ENCODE measurements around the gene GSTT2.
A peak's percentile ranks its signal among the peaks of the same experiment; 100 is the strongest.

Gene GSTT2

DNA sequence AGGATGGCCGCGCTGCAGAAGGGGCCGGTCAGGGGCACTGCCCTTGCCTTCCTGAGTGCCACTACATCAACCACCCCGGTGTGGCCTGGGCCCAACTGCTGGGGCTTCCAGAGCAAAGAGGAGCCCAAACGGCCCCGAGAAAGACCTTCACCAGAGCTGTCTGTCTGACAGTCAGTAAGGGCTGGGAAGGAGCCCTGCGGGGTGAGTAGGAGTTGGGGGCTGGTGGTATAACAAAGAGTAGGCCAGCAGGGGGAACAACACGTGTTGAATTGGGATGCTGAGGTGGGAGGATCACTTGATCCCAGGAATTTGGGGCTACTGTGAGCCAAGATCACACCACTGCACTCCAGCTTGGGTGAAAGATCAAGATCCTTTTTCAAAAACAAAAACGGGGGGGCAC lies 21.4 kb downstream of the GSTT2 start:
- no peak overlapping the region for H3K4me3 ChIP-seq (ENCODE audit: severe bottlenecking)
- ATAC-seq (ENCODE audit: low read depth), result no peak
- no peak for TF ChIP-seq CTCF (IDR thresholded peaks at IDR 0.05; ENCODE audit: poor library complexity, severe bottlenecking)
- DNase-seq (ENCODE audit: low spot score), result no peak
- H3K27ac ChIP-seq (ENCODE audit: poor library complexity, severe bottlenecking), result no peak overlapping the region
- H3K9me3 ChIP-seq (ENCODE audit: severe bottlenecking), result no peaks in the 10 kb centered on the region
- H3K4me1 ChIP-seq (ENCODE audit: insufficient read depth, poor library complexity, severe bottlenecking), result no peaks in the 10 kb centered on the region
- H3K36me3 ChIP-seq (ENCODE audit: low read depth), result no peaks in the 10 kb centered on the region
- no peaks in the 10 kb centered on the region for H3K27me3 ChIP-seq (ENCODE audit: insufficient read depth, poor library complexity, severe bottlenecking)

- no peak overlapping the region for H3K4me3 ChIP-seq (ENCODE audit: severe bottlenecking)
- no peaks in the 10 kb centered on the region for H3K9me3 ChIP-seq (ENCODE audit: severe bottlenecking)
- no peaks in the 10 kb centered on the region for H3K36me3 ChIP-seq (ENCODE audit: low read depth)
- H3K27ac ChIP-seq (ENCODE audit: poor library complexity, severe bottlenecking), result no peak overlapping the region
- no peak for TF ChIP-seq CTCF (IDR thresholded peaks at IDR 0.05; ENCODE audit: poor library complexity, severe bottlenecking)
- no peaks in the 10 kb centered on the region for H3K4me1 ChIP-seq (ENCODE audit: insufficient read depth, poor library complexity, severe bottlenecking)
- H3K27me3 ChIP-seq (ENCODE audit: insufficient read depth, poor library complexity, severe bottlenecking), result no peaks in the 10 kb centered on the region
- DNase-seq (ENCODE audit: low spot score) (no peak), ATAC-seq (ENCODE audit: low read depth) (no peak)
Observed at GRCh38 chr22:24002272-24002671, 22.3 kb downstream of the GSTT2 start.

- Histone ChIP-seq H3K9me3 (ENCODE audit: severe bottlenecking) (no peaks in the 10 kb centered on the region), H3K27me3 (ENCODE audit: insufficient read depth, poor library complexity, severe bottlenecking) (no peaks in the 10 kb centered on the region), H3K4me3 (ENCODE audit: severe bottlenecking) (no peak overlapping the region), H3K27ac (ENCODE audit: poor library complexity, severe bottlenecking) (no peak overlapping the region), H3K36me3 (ENCODE audit: low read depth) (no peaks in the 10 kb centered on the region), H3K4me1 (ENCODE audit: insufficient read depth, poor library complexity, severe bottlenecking) (no peaks in the 10 kb centered on the region)
- DNase-seq (ENCODE audit: low spot score), result no peak
- no peak for TF ChIP-seq CTCF (IDR thresholded peaks at IDR 0.05; ENCODE audit: poor library complexity, severe bottlenecking)
- peak; percentile 44; the same call in 2 of the 3 replicates for ATAC-seq (ENCODE audit: low read depth)
Observed at GRCh38 chr22:24002851-24003250, 22.9 kb downstream of the GSTT2 start.

DNA sequence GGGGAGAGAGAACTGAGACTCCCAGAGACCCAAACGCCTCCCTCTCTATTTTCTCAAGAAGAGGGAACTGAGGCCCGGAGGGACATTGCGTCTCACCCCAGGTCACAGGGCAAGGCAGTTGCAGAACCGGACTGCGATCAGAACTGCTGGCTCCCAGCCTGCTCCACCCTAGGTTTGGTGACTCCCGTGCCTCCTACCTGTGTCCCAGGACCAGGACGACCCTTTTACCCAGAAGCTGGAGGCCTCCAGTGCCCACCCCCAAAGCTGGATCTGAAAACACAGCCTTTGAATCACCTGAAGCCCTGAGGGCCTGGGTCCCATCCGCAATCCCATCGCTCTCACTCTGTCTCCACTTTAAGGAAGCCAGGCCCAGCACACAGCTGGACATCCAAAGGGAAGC lies 24.0 kb downstream of the GSTT2 start:
- Histone ChIP-seq H3K36me3 (ENCODE audit: low read depth) (no peaks in the 10 kb centered on the region), H3K4me3 (ENCODE audit: severe bottlenecking) (no peak overlapping the region), H3K27me3 (ENCODE audit: insufficient read depth, poor library complexity, severe bottlenecking) (no peaks in the 10 kb centered on the region), H3K4me1 (ENCODE audit: insufficient read depth, poor library complexity, severe bottlenecking) (no peaks in the 10 kb centered on the region), H3K9me3 (ENCODE audit: severe bottlenecking) (no peaks in the 10 kb centered on the region), H3K27ac (ENCODE audit: poor library complexity, severe bottlenecking) (no peak overlapping the region)
- no peak for TF ChIP-seq CTCF (IDR thresholded peaks at IDR 0.05; ENCODE audit: poor library complexity, severe bottlenecking)
- DNase-seq (ENCODE audit: low spot score), result no peak
- no peak for ATAC-seq (ENCODE audit: low read depth)

DNA sequence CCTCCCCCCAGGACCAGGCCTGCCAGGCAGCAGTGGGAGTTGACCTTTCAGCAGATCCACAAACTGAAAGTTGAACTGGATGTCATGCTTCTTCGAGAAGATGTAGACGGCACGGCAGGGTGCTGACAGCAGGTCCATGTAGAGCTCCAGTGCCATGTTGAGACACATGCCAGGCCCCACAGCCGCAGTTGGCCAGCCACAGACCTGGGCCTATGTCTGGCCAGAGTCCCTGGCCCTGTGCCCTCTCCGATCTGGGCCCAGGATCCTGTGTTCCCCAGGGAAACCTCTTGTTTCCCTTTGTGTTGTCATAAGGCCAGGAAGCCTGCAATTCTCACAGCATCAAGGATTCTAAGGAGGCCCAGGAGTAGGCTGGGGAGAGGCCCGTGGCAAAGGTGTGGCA lies 25.3 kb downstream of the GSTT2 start, which contains the start of gene GSTT4:
GSTT4 (minus strand) TSS at position 253 of the 400 bp plus-strand sequence; CDS start at position 156, 97 bp downstream.
- no peak for DNase-seq (ENCODE audit: low spot score)
- Histone ChIP-seq H3K4me1 (ENCODE audit: insufficient read depth, poor library complexity, severe bottlenecking) (no peaks in the 10 kb centered on the region), H3K9me3 (ENCODE audit: severe bottlenecking) (no peaks in the 10 kb centered on the region), H3K36me3 (ENCODE audit: low read depth) (no peaks in the 10 kb centered on the region), H3K4me3 (ENCODE audit: severe bottlenecking) (no peak within 1 kb of the TSS), H3K27me3 (ENCODE audit: insufficient read depth, poor library complexity, severe bottlenecking) (no peaks in the 10 kb centered on the region), H3K27ac (ENCODE audit: poor library complexity, severe bottlenecking) (no peak within 1 kb of the TSS)
- ATAC-seq (ENCODE audit: low read depth), result no peak
- no peak for TF ChIP-seq CTCF (IDR thresholded peaks at IDR 0.05; ENCODE audit: poor library complexity, severe bottlenecking)

Data from RWPE2 (cell line).